ENCODE measurements around the gene TTLL1.

Gene TTLL1

GRCh38 chr22:43066844-43067385, 22.3 kb downstream of the TTLL1 start:
- no peaks in the 10 kb centered on the region for H3K9me3 ChIP-seq (ENCODE audit: control insufficient read depth in 2 of 2, low read length in 2 of 2)
- no peaks in the 10 kb centered on the region for H3K27me3 ChIP-seq (ENCODE audit: control insufficient read depth in 1 of 2, insufficient read depth in 2 of 2, low read length in 2 of 2)
- no peaks in the 10 kb centered on the region for H3K4me1 ChIP-seq (ENCODE audit: control insufficient read depth, insufficient read depth, low read length)
- no peak overlapping the region for H3K27ac ChIP-seq (ENCODE audit: low read length)
- H3K36me3 ChIP-seq (ENCODE audit: control insufficient read depth in 2 of 2, insufficient read depth in 2 of 2, low read length in 2 of 2), result peaks cover 5 to 17% of the 10 kb centered on the region in 2 donors
- H3K9ac ChIP-seq (ENCODE audit: low read length in 2 of 2), result no peak overlapping the region
- H3K4me3 ChIP-seq (ENCODE audit: low read length in 2 of 2), result no peak overlapping the region

DNA sequence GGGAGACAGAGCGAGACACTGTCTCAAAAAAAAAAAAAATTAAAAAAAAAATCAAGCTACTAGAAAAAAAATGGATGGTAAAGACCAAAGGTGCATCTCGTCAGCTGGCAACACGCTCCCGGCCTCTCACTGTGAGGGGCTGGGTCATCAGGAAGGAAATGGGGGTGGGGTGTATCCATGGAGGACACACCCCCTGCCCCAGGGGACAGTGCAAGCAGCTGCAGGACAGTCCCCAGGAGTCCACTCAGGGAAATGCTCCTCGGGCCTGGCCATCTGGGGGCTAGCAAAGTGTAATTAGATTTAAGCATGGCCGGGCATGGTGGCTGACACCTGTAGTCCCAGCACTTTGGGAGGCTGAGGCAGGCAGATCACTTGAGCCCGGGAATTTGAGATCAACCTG, 23.1 kb downstream of the TTLL1 start:
- Histone ChIP-seq H3K9ac (ENCODE audit: low read length in 2 of 2) (no peak overlapping the region), H3K36me3 (ENCODE audit: control insufficient read depth in 2 of 2, insufficient read depth in 2 of 2, low read length in 2 of 2) (peaks cover 8 to 19% of the 10 kb centered on the region in 2 donors), H3K4me3 (ENCODE audit: low read length in 2 of 2) (no peak overlapping the region), H3K4me1 (ENCODE audit: control insufficient read depth, insufficient read depth, low read length) (no peaks in the 10 kb centered on the region), H3K27ac (ENCODE audit: low read length) (no peak overlapping the region), H3K9me3 (ENCODE audit: control insufficient read depth in 2 of 2, low read length in 2 of 2) (no peaks in the 10 kb centered on the region), H3K27me3 (ENCODE audit: control insufficient read depth in 1 of 2, insufficient read depth in 2 of 2, low read length in 2 of 2) (no peaks in the 10 kb centered on the region)

DNA sequence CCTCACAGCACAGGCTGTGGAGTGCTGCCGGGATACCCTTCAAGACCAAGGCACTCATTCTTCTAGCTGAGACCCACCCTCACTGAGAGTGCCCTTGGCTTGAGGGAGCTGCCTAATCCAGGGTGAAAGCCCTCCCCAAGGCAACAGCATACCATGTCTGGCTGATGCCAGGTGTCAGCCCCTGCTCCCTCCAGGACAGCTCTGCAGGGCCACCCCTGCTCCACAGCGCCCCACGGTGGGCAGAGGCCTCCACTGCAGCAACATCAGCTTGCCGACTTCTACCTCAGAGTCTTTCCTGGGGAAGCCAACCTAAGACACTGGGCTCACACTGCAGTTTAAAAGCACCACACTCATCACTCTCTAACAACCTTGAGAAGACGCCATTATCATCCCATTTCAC, 29.0 kb downstream of the TTLL1 start:
- Histone ChIP-seq H3K27me3 (ENCODE audit: control insufficient read depth in 1 of 2, insufficient read depth in 2 of 2, low read length in 2 of 2) (no peaks in the 10 kb centered on the region), H3K36me3 (ENCODE audit: control insufficient read depth in 2 of 2, insufficient read depth in 2 of 2, low read length in 2 of 2) (peaks cover 8 to 12% of the 10 kb centered on the region in 2 donors), H3K4me3 (ENCODE audit: low read length in 2 of 2) (no peak overlapping the region), H3K9me3 (ENCODE audit: control insufficient read depth in 2 of 2, low read length in 2 of 2) (no peaks in the 10 kb centered on the region), H3K27ac (ENCODE audit: low read length) (no peak overlapping the region), H3K9ac (ENCODE audit: low read length in 2 of 2) (no peak overlapping the region), H3K4me1 (ENCODE audit: control insufficient read depth, insufficient read depth, low read length) (no peaks in the 10 kb centered on the region)

- H3K9ac ChIP-seq (ENCODE audit: low read length in 2 of 2), result no peak overlapping the region
- peaks cover 4 to 7% of the 10 kb centered on the region in 2 donors for H3K36me3 ChIP-seq (ENCODE audit: control insufficient read depth in 2 of 2, insufficient read depth in 2 of 2, low read length in 2 of 2)
- no peak overlapping the region for H3K4me3 ChIP-seq (ENCODE audit: low read length in 2 of 2)
These were observed 31.6 kb downstream of the TTLL1 start for GRCh38 chr22:43057641-43058040.

DNA sequence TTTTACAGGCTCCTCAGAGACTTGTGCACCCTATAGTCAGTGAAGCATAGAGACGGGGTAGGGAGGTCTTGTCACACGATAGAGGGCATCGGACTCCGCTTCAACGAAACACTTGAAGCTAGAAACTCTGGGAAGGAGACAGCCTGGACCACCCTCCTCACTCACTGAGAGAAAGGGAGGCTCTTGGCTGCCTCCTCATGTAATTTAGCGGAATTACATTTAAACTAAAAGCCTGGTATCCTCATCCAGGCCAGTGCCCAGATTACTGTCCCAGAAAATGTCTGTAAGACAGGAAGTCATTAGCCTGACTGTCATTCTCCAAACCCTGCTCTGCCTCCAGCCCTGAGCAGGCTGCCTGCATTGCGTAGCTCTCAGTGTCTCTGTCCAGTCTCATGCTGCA, 36.0 kb downstream of the TTLL1 start:
- H3K36me3 ChIP-seq (ENCODE audit: control insufficient read depth in 2 of 2, insufficient read depth in 2 of 2, low read length in 2 of 2), result peaks cover 0 to 3% of the 10 kb centered on the region in 2 donors
- no peaks in the 10 kb centered on the region for H3K4me1 ChIP-seq (ENCODE audit: control insufficient read depth, insufficient read depth, low read length)
- no peak overlapping the region for H3K4me3 ChIP-seq (ENCODE audit: low read length in 2 of 2)
- no peak overlapping the region for H3K9ac ChIP-seq (ENCODE audit: low read length in 2 of 2)
- H3K27me3 ChIP-seq (ENCODE audit: control insufficient read depth in 1 of 2, insufficient read depth in 2 of 2, low read length in 2 of 2), result no peaks in the 10 kb centered on the region
- H3K9me3 ChIP-seq (ENCODE audit: control insufficient read depth in 2 of 2, low read length in 2 of 2), result no peaks in the 10 kb centered on the region
- no peak overlapping the region for H3K27ac ChIP-seq (ENCODE audit: low read length)

More at GRCh38 chr22:43057641-43058040, 31.6 kb downstream of the TTLL1 start:
- Histone ChIP-seq H3K27ac (ENCODE audit: low read length) (no peak overlapping the region), H3K4me1 (ENCODE audit: control insufficient read depth, insufficient read depth, low read length) (no peaks in the 10 kb centered on the region), H3K9me3 (ENCODE audit: control insufficient read depth in 2 of 2, low read length in 2 of 2) (no peaks in the 10 kb centered on the region), H3K27me3 (ENCODE audit: control insufficient read depth in 1 of 2, insufficient read depth in 2 of 2, low read length in 2 of 2) (no peaks in the 10 kb centered on the region)

DNA sequence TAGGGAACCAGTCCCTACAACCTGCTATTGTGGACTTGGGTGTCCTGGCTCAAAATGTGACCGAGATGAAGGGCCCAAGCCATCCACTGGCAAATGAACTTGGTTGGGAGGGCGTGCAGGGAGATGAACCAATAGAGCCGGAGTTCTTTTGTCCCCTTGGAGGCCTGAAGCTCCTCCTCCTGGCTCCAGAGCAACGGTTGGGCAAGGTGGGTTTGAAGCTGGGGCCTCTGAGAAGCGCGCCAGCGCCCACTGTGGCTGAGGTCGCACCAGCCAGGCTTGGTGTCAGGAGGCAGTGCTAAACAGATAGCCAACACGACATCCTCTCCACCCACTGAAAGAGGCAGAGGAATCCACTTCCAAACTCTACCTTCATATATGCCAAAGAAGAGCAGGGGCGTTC, 38.2 kb downstream of the TTLL1 start:
- no peak overlapping the region for H3K27ac ChIP-seq (ENCODE audit: low read length)
- no peaks in the 10 kb centered on the region for H3K9me3 ChIP-seq (ENCODE audit: control insufficient read depth in 2 of 2, low read length in 2 of 2)
- no peaks in the 10 kb centered on the region for H3K4me1 ChIP-seq (ENCODE audit: control insufficient read depth, insufficient read depth, low read length)
- peaks cover 0 to 6% of the 10 kb centered on the region in 2 donors for H3K36me3 ChIP-seq (ENCODE audit: control insufficient read depth in 2 of 2, insufficient read depth in 2 of 2, low read length in 2 of 2)
- H3K27me3 ChIP-seq (ENCODE audit: control insufficient read depth in 1 of 2, insufficient read depth in 2 of 2, low read length in 2 of 2), result no peaks in the 10 kb centered on the region
- no peak overlapping the region for H3K4me3 ChIP-seq (ENCODE audit: low read length in 2 of 2)
- H3K9ac ChIP-seq (ENCODE audit: low read length in 2 of 2), result no peak overlapping the region

- H3K4me3 ChIP-seq (ENCODE audit: low read length in 2 of 2), result no peak overlapping the region
- no peak overlapping the region for H3K9ac ChIP-seq (ENCODE audit: low read length in 2 of 2)
- no peaks in the 10 kb centered on the region for H3K27me3 ChIP-seq (ENCODE audit: control insufficient read depth in 1 of 2, insufficient read depth in 2 of 2, low read length in 2 of 2)
- no peak overlapping the region for H3K27ac ChIP-seq (ENCODE audit: low read length)
- H3K4me1 ChIP-seq (ENCODE audit: control insufficient read depth, insufficient read depth, low read length), result no peaks in the 10 kb centered on the region
- peaks cover 0 to 4% of the 10 kb centered on the region in 2 donors for H3K36me3 ChIP-seq (ENCODE audit: control insufficient read depth in 2 of 2, insufficient read depth in 2 of 2, low read length in 2 of 2)
- H3K9me3 ChIP-seq (ENCODE audit: control insufficient read depth in 2 of 2, low read length in 2 of 2), result no peaks in the 10 kb centered on the region
These were observed 41.6 kb downstream of the TTLL1 start for GRCh38 chr22:43047605-43048004.

GRCh38 chr22:43044290-43044712, 44.9 kb downstream of the TTLL1 start:
- no peak overlapping the region for H3K4me3 ChIP-seq (ENCODE audit: low read length in 2 of 2)
- no peak overlapping the region for H3K27ac ChIP-seq (ENCODE audit: low read length)
- H3K9me3 ChIP-seq (ENCODE audit: control insufficient read depth in 2 of 2, low read length in 2 of 2), result no peaks in the 10 kb centered on the region
- H3K36me3 ChIP-seq (ENCODE audit: control insufficient read depth in 2 of 2, insufficient read depth in 2 of 2, low read length in 2 of 2), result peaks cover 0 to 3% of the 10 kb centered on the region in 2 donors
- peaks cover 2% of the 10 kb centered on the region for H3K4me1 ChIP-seq (ENCODE audit: control insufficient read depth, insufficient read depth, low read length)
- H3K27me3 ChIP-seq (ENCODE audit: control insufficient read depth in 1 of 2, insufficient read depth in 2 of 2, low read length in 2 of 2), result no peaks in the 10 kb centered on the region
- no peak overlapping the region for H3K9ac ChIP-seq (ENCODE audit: low read length in 2 of 2)

GRCh38 chr22:43042101-43042780, 47.0 kb downstream of the TTLL1 start:
- Histone ChIP-seq H3K27ac (ENCODE audit: low read length) (no peak overlapping the region), H3K4me3 (ENCODE audit: low read length in 2 of 2) (no peak overlapping the region), H3K36me3 (ENCODE audit: control insufficient read depth in 2 of 2, insufficient read depth in 2 of 2, low read length in 2 of 2) (peaks cover 0 to 3% of the 10 kb centered on the region in 2 donors), H3K9me3 (ENCODE audit: control insufficient read depth in 2 of 2, low read length in 2 of 2) (no peaks in the 10 kb centered on the region), H3K27me3 (ENCODE audit: control insufficient read depth in 1 of 2, insufficient read depth in 2 of 2, low read length in 2 of 2) (no peaks in the 10 kb centered on the region), H3K9ac (ENCODE audit: low read length in 2 of 2) (no peak overlapping the region), H3K4me1 (ENCODE audit: control insufficient read depth, insufficient read depth, low read length) (peaks cover 2% of the 10 kb centered on the region)

GRCh38 chr22:43039800-43040199, 49.4 kb downstream of the TTLL1 start:
- no peaks in the 10 kb centered on the region for H3K36me3 ChIP-seq (ENCODE audit: control insufficient read depth in 2 of 2, insufficient read depth in 2 of 2, low read length in 2 of 2)
- no peaks in the 10 kb centered on the region for H3K27me3 ChIP-seq (ENCODE audit: control insufficient read depth in 1 of 2, insufficient read depth in 2 of 2, low read length in 2 of 2)
- no peak overlapping the region for H3K27ac ChIP-seq (ENCODE audit: low read length)
- H3K4me1 ChIP-seq (ENCODE audit: control insufficient read depth, insufficient read depth, low read length), result peaks cover 7% of the 10 kb centered on the region
- H3K9me3 ChIP-seq (ENCODE audit: control insufficient read depth in 2 of 2, low read length in 2 of 2), result no peaks in the 10 kb centered on the region
- no peak overlapping the region for H3K4me3 ChIP-seq (ENCODE audit: low read length in 2 of 2)
- H3K9ac ChIP-seq (ENCODE audit: low read length in 2 of 2), result no peak overlapping the region

DNA sequence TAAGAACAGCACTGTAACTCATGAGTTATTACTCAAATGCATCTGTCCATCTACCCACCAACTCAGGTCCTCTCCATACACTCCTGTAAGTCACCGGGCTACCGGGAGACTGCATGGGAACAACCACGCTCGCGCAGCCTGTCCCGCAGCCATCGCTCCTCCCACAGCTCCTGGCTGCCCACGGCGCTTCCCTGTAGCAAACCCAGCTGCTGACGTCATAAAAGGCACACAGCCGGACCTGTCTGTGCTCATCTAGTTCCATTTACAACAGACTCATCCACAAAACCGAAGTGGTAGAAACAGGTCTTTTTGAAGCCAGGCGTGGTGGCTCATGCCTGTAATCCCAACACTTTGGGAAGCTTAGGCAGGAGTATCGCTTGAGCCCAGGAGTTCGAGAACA, 50.9 kb downstream of the TTLL1 start:
- H3K36me3 ChIP-seq (ENCODE audit: control insufficient read depth in 2 of 2, insufficient read depth in 2 of 2, low read length in 2 of 2), result no peaks in the 10 kb centered on the region
- no peak overlapping the region for H3K27ac ChIP-seq (ENCODE audit: low read length)
- H3K4me3 ChIP-seq (ENCODE audit: low read length in 2 of 2), result no peak overlapping the region
- no peak overlapping the region for H3K9ac ChIP-seq (ENCODE audit: low read length in 2 of 2)
- no peaks in the 10 kb centered on the region for H3K27me3 ChIP-seq (ENCODE audit: control insufficient read depth in 1 of 2, insufficient read depth in 2 of 2, low read length in 2 of 2)
- no peaks in the 10 kb centered on the region for H3K9me3 ChIP-seq (ENCODE audit: control insufficient read depth in 2 of 2, low read length in 2 of 2)
- peaks cover 7% of the 10 kb centered on the region for H3K4me1 ChIP-seq (ENCODE audit: control insufficient read depth, insufficient read depth, low read length)

Data from stomach smooth muscle (tissue), 2 donors.